Upper lobe of left lung (tissue), 4 donors: Measurements from ENCODE around the gene ARFGEF3.

Source experiments
- POLR2A ChIP-seq, 4 donors: fragments of 450-650 bp; IDR thresholded peaks; one replicate each; pipeline ENCODE4 v1.5.1; 2016 to 2017; ENCODE audit warnings: antibody characterized with exemption in 4 of 4, mild to moderate bottlenecking in 2 of 4
- POLR2AphosphoS5 ChIP-seq, 2 donors: sonication (generic); formaldehyde crosslinking; IDR thresholded peaks; one replicate each; pipeline ENCODE4 v1.5.1; 2017; ENCODE audit warnings: antibody characterized with exemption in 2 of 2
- TF ChIP-seq, protein P1 (sequence below), 6 experiments: fragments of 450-650 bp in 4 of 6; fragments of 200-600 bp in 2 of 6; sonication (generic) in 2 of 6; IDR thresholded peaks; one replicate each; pipeline ENCODE4 v1.5.1; 2016 to 2019; ENCODE audit warnings: antibody characterized with exemption in 6 of 6

DNA sequence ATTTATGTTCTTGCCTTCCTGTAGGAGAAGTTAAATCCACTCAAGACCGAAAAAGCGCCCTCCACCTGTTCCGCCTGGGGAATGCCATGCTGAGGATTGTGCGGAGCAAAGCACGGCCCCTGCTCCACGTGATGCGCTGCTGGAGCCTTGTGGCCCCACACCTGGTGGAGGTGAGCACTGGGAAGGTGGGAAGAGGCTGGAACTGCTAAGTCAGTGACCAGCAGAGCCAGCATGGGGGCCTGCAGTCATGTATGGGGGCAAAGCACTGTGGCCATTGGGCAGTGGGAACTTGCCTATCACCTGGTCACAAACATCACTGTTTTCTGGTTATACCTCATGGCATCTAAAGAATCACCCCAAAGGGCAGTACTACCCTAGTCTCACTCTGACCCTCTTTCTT lies 135.0 kb downstream of the ARFGEF3 start:
- TF ChIP-seq, protein P1, sequence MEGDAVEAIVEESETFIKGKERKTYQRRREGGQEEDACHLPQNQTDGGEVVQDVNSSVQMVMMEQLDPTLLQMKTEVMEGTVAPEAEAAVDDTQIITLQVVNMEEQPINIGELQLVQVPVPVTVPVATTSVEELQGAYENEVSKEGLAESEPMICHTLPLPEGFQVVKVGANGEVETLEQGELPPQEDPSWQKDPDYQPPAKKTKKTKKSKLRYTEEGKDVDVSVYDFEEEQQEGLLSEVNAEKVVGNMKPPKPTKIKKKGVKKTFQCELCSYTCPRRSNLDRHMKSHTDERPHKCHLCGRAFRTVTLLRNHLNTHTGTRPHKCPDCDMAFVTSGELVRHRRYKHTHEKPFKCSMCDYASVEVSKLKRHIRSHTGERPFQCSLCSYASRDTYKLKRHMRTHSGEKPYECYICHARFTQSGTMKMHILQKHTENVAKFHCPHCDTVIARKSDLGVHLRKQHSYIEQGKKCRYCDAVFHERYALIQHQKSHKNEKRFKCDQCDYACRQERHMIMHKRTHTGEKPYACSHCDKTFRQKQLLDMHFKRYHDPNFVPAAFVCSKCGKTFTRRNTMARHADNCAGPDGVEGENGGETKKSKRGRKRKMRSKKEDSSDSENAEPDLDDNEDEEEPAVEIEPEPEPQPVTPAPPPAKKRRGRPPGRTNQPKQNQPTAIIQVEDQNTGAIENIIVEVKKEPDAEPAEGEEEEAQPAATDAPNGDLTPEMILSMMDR (IDR thresholded peaks at IDR 0.05) = no peak
- TF ChIP-seq POLR2AphosphoS5 (IDR thresholded peaks at IDR 0.05) (no peak), POLR2A (IDR thresholded peaks at IDR 0.05) (no peak)
